K562 (cell line): ENCODE data around the gene CWF19L1. TPM values are rescaled to one million over a fixed set of nuclear protein-coding genes. Genes with fewer than 3 reads are reported as not detected.

Experiments
- ATAC-seq: fragments of 200-7000 bp; cut with Tn5 transposase; 3 replicates; pipeline ENCODE4 v1.9.1; 2020; ENCODE audit warnings: moderate library complexity
- BruUV-seq: library from RNA; stranded (reverse); fragments of 400-500 nt; replicated peaks from 2 replicates; lab custom pipeline; 2021; lab: Mats Ljungman, UMichigan
- CTCF ChIA-PET: fragments of 300-600 bp; formaldehyde crosslinking; extraction: SDS; loops from one replicate; lab custom pipeline; 2021; ENCODE audit warnings: low intra/inter-chr PET ratio; lab: Yijun Ruan, JAX
- POLR2A ChIA-PET: fragments of 300-600, 350-650 bp; sonication (Branson Sonifier 250); formaldehyde crosslinking; extraction: SDS; loops from one replicate; lab custom pipeline; 2021; ENCODE audit warnings: antibody characterized with exemption, inconsistent platforms; lab: Yijun Ruan, JAX
- DNase-seq, 4 experiments: peaks; one replicate each; pipeline versions ENCODE4 v3.0.0 to v3.0.0-alpha.2; 2011 to 2018; ENCODE audit warnings: low spot score in 3 of 4, mixed read lengths in 3 of 4; ENCODE audit errors: extremely low read depth in 1 of 4
- FAIRE-seq: peaks from 2 replicates; lab custom pipeline; 2011; peaks lifted over from hg19 to GRCh38; lab: Jason Lieb, UNC
- H2AFZ ChIP-seq: 2 replicates; pipeline ENCODE4 v1.6.0; 2011; ENCODE audit warnings: low read depth, low read length, control low read depth, inconsistent platforms
- H3K27ac ChIP-seq: fragments of 200-600 bp; 3 replicates; pipeline ENCODE4 v1.8.0; 2011; ENCODE audit warnings: low read depth, mild to moderate bottlenecking, control low read depth, inconsistent platforms, low read length, moderate library complexity, mixed read lengths; ENCODE audit errors: extremely low read depth
- H3K27me3 ChIP-seq, 2 experiments: fragments of 300-600 bp in 1 of 2; 2 replicates in 1 of 2; 3 replicates in 1 of 2; pipeline versions ENCODE4 v1.6.0 to v1.8.0; 2011; ENCODE audit warnings: inconsistent platforms in 2 of 2, low read length in 2 of 2, mild to moderate bottlenecking in 1 of 2, mixed read lengths in 1 of 2, moderate library complexity in 1 of 2; ENCODE audit not compliant: control insufficient read depth in 2 of 2, insufficient read depth in 2 of 2
- H3K36me3 ChIP-seq: fragments of 300-600 bp; 3 replicates; pipeline ENCODE4 v1.8.0; 2011; ENCODE audit warnings: mild to moderate bottlenecking, low read length, inconsistent platforms; ENCODE audit not compliant: control insufficient read depth, insufficient read depth
- H3K4me1 ChIP-seq, 2 experiments: fragments of 200-600 bp in 1 of 2; replicated peaks in 1 of 2; 2 replicates in 1 of 2; 3 replicates in 1 of 2; pipeline versions ENCODE4 v1.5.1 to v1.8.0; 2011; ENCODE audit warnings: inconsistent platforms in 2 of 2, low read length in 2 of 2, mild to moderate bottlenecking in 1 of 2, mixed read lengths in 1 of 2, moderate library complexity in 1 of 2; ENCODE audit not compliant: control insufficient read depth in 2 of 2, insufficient read depth in 2 of 2
- H3K4me2 ChIP-seq: 2 replicates; pipeline ENCODE4 v1.6.1; 2011; ENCODE audit warnings: low read length, control low read depth, inconsistent platforms, mixed read lengths; ENCODE audit not compliant: insufficient read depth
- H3K4me3 ChIP-seq: fragments of 200-600 bp; sonication (generic), shearing (Covaris generic); 2 replicates; pipeline ENCODE4 v1.5.1; 2016; ENCODE audit warnings: control low read depth, inconsistent platforms
- H3K79me2 ChIP-seq: fragments of 200-600 bp; 3 replicates; pipeline ENCODE4 v1.8.0; 2011; ENCODE audit warnings: low read length, inconsistent platforms; ENCODE audit not compliant: control insufficient read depth, insufficient read depth
- H3K9ac ChIP-seq, 2 experiments: 2 replicates each; pipeline versions ENCODE4 v1.6.0 to v1.6.1; 2011; ENCODE audit warnings: low read depth in 2 of 2, low read length in 2 of 2, control low read depth in 1 of 2, inconsistent platforms in 1 of 2, mild to moderate bottlenecking in 1 of 2, mixed read lengths in 1 of 2; ENCODE audit not compliant: insufficient read depth in 1 of 2
- H3K9me1 ChIP-seq: one replicate; pipeline ENCODE4 v1.6.0; 2011; ENCODE audit warnings: inconsistent platforms, mild to moderate bottlenecking, low read length, moderate library complexity; ENCODE audit not compliant: control insufficient read depth, insufficient read depth
- H3K9me3 ChIP-seq: replicated peaks from 2 replicates; pipeline ENCODE4 v1.5.1; 2011; ENCODE audit warnings: low read depth, low read length, inconsistent platforms; ENCODE audit not compliant: control insufficient read depth, insufficient read depth
- H4K20me1 ChIP-seq: replicated peaks from 2 replicates; pipeline ENCODE4 v1.6.1; 2011; ENCODE audit warnings: low read length, inconsistent platforms, mixed read lengths; ENCODE audit not compliant: control insufficient read depth, insufficient read depth
- CEBPB ChIP-seq: fragments of 450-650 bp; IDR thresholded peaks from 2 replicates; pipeline ENCODE4 v1.6.1; 2016; ENCODE audit warnings: missing genetic modification characterization, missing compliant biosample characterization
- DPF2 ChIP-seq: fragments of 450-650 bp; IDR thresholded peaks from 2 replicates; pipeline ENCODE4 v1.6.1; 2016
- HMBOX1 ChIP-seq: sonication (generic); IDR thresholded peaks from 2 replicates; pipeline ENCODE4 v1.6.1; 2016
- PHF8 ChIP-seq: fragments of 200-600 bp; sonication (generic); IDR thresholded peaks from 2 replicates; pipeline ENCODE4 v1.6.1; 2012; ENCODE audit warnings: mixed run types, mild to moderate bottlenecking, inconsistent platforms, low read length, moderate library complexity, borderline replicate concordance
- RBFOX2 ChIP-seq: fragments of 200-400 bp; formaldehyde crosslinking; IDR thresholded peaks from 2 replicates; pipeline ENCODE4 v1.6.1; 2017; ENCODE audit warnings: low read depth, mild to moderate bottlenecking, low read length, moderate library complexity
- RREB1 ChIP-seq: fragments of 250-450 bp; sonication (Bioruptor Pico); IDR thresholded peaks from 2 replicates; pipeline ENCODE4 v1.4.0; 2020
- XRCC5 ChIP-seq: fragments of 200-400 bp; formaldehyde crosslinking; IDR thresholded peaks from 2 replicates; pipeline ENCODE4 v1.6.1; 2017; ENCODE audit warnings: low read depth, mild to moderate bottlenecking, low read length
- ZNF146 ChIP-seq: IDR thresholded peaks from one replicate; pipeline ENCODE4 v1.6.1; 2018; ENCODE audit warnings: missing compliant biosample characterization; ENCODE audit not compliant: unreplicated experiment
- ZNF347 ChIP-seq: fragments of 450-650 bp; formaldehyde crosslinking; IDR thresholded peaks from 2 replicates; pipeline ENCODE4 v1.4.0; 2020; ENCODE audit warnings: low read depth, mild to moderate bottlenecking, moderate library complexity
- WGBS: fragments of 100-300 bp; shearing (Covaris generic); methylation state at CpG from one replicate; pipeline ENCODE4 v1.1.6; 2016; ENCODE audit warnings: low coverage, mixed read lengths; ENCODE audit not compliant: insufficient coverage; ENCODE audit errors: missing lambda C conversion rate; 5-methylcytosine and 5-hydroxymethylcytosine counted together
- in situ Hi-C: fragments of 300-500 bp; cut with MboI; formaldehyde crosslinking; loops from 4 replicates; pipeline ENCODE4 v1.15.0; 2018; ENCODE audit warnings: inconsistent platforms, mixed read lengths
- intact Hi-C: fragments of 100-400 bp; cut with micrococcal nuclease; formaldehyde crosslinking; loops from 2 replicates; pipeline ENCODE4 v1.14.2; 2022
- polyA plus RNA-seq, 8 experiments: library from polyadenylated mRNA; depleted of rRNA in 4 of 8; stranded (reverse) in 5 of 8; unstranded in 3 of 8; fragments of >200 nt; fragmentation: Nextera tagmentation in 2 of 8; fragmentation: Illumina TruSeq in 1 of 8; extraction: Ambion mirVana in 2 of 8; extraction: Trizol in 1 of 8; gene quantifications; 2 replicates each; pipeline versions ENCODE4 v1.2.1 to v1.2.3, GENCODE V29; 2011 to 2014; ENCODE audit warnings: inconsistent platforms in 1 of 8, missing spikeins in 1 of 8
- total RNA-seq, 7 experiments: library from RNA; depleted of rRNA in 6 of 7; stranded (reverse); fragments of >200 nt in 6 of 7; fragmentation: Illumina TruSeq in 2 of 7; extraction: Trizol in 2 of 7; gene quantifications; 2 replicates each; pipeline versions ENCODE4 v1.2.1 to v1.2.3, GENCODE V29; 2011 to 2021; ENCODE audit warnings: low replicate concordance in 1 of 7

The CWF19L1 gene
- total and polyA plus RNA-seq, 9 of the 15 experiments (the other 6 are each of a cell fraction or from before 2014, with no cell fraction given): 19.5 to 49.9 (median 30.9) TPM

- no TSS peak for BruUV-seq
- Histone ChIP-seq H3K9ac (no peak overlapping the region), H3K4me2 (peak overlapping the region; percentile 38; the same call in 1 of the 2 replicates), H3K4me3 (no peak overlapping the region), H3K9me1 (no peaks in the 10 kb centered on the region), H4K20me1 (no peaks in the 10 kb centered on the region), H3K79me2 (peaks cover 69% of the 10 kb centered on the region), H3K36me3 (peaks cover 50% of the 10 kb centered on the region; the same call in 2 of the 3 replicates), H3K27me3 (no peaks in the 10 kb centered on the region), H3K4me1 (peaks cover 0 to 6% of the 10 kb centered on the region in 2 experiments; a peak in 2 of 5 replicates), H3K27ac (0 out of 3 replicates have a peak overlapping the region, but pooled peaks have one; percentile 19), H2AFZ (no peak overlapping the region), H3K9me3 (no peaks in the 10 kb centered on the region)
- DNase-seq (peak in 1 of 4 experiments; percentile 4), ATAC-seq (no peak), FAIRE-seq (peak; percentile 55)
- ChIA-PET CTCF (no interaction called here), POLR2A (no interaction called here)
- 30% methylated on average over 3 of the region's 3 CpGs for WGBS
- intact Hi-C loops (no loop called here), in situ Hi-C loops (no loop called here)
- no peak for TF ChIP-seq ZNF347 (CRISPR knock-in tag)
- no peak for TF ChIP-seq XRCC5
- no peak for TF ChIP-seq DPF2
- 0 out of 2 replicates have a peak, but pooled peaks have one; percentile 17 for TF ChIP-seq RBFOX2
- TF ChIP-seq ZNF146 (CRISPR knock-in tag): no peak
- peak; percentile 57 for TF ChIP-seq CEBPB (tag)
- peak; percentile 59 for TF ChIP-seq HMBOX1
- TF ChIP-seq RREB1: no peak
- TF ChIP-seq PHF8: no peak
These were observed 84.0 kb downstream of the CWF19L1 start for GRCh38 chr10:100183481-100183880.
